Activated T-cell treated with anti-CD3 and anti-CD28 coated beads, Interleukin-2, amount 50 U/mL, for 48 hours (primary cell): Measurements from ENCODE around the gene COL6A6.
A peak's percentile ranks its signal among the peaks of the same experiment; 100 is the strongest.
"Not testable (repeated sequence)": the region's sequence is repeated elsewhere in the genome, so short reads cannot be mapped to it uniquely, and the experiment has no call there.

Experiments
- DNase-seq, 2 experiments: peaks; one replicate each; pipeline ENCODE4 v3.0.0-alpha.2; 2020

Gene COL6A6

GRCh38 chr3:130533247-130533646, 16.3 kb downstream of the COL6A6 start:
- DNase-seq = no peak

- no peak for DNase-seq
Measured at GRCh38 chr3:130537673-130538304, 20.8 kb downstream of the COL6A6 start.

DNA sequence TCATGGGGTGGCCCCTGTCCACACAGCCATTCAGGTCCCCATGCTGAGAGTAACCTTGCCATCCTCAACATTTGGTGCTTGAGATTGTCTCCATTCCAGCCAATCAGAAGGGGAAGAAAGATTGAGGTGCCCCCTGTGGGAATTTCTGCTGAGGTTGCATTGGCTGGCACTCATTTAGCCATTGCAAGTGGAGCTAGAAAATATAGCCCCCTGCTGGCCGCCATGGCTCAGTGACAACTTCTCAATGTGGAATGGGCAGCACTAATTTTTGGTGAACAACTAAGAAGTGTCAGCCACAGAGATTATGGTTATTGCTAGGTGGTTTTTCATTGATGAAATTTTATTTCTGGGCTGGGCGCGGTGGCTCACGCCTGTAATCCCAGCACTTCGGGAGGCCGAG, 22.0 kb downstream of the COL6A6 start:
- peak; percentile 56 to 58 for DNase-seq

- no peak for DNase-seq
Measured at GRCh38 chr3:130543322-130543721, 26.3 kb downstream of the COL6A6 start.

DNA sequence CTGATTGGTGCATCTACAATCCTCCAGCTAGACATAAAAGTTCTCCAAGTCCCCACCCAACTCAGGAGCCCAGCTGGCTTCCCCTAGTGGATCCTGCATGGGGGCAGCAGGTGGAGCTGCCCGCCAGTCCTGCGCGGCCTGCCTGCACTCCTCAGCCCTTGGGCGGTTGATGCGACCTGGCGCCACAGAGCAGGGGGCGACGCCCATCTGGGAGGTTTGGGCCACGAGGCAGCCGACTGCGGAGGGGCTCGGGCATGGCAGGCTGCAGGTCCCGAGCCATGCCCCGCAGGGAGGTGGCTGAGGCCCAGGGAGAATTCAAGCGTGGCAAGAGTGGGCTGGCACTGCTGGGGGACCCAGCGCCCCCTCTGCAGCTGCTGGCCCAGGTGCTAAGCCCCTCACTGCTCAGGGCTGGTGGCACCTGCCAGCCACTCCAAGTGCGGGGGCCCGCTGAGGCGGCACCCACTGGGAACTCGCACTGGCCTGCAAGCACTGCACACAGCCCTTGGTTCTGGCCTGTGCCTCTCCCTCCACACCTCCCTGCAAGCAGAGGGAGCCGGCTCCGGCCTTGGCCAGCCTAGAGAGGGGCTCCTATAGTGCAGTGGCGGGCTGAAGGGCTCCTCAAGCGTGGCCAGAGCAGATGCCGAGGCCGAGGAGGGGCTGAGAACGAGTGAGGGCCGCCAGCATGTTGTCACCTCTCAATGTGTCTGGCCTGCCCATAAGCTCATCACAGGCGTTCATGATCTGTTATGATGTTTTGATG, 30.1 kb downstream of the COL6A6 start:
- no peak for DNase-seq

DNA sequence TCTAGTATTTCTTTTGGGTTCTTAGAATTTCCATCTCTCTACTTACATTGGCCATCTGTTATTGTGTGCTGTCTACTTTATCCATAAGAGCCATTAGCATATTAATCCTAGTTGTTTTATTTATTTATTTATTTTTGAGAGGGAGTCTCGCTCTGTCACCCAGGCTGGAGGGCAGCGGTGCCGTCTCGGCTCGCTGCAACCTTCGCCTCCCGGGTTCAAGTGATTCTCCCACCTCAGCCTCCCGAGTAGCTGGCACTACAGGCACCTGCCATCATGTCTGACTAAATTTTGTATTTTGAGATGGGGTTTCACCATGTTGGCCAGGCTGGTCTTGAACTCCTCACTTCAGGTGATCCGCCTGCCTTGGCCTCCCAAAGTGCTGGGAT, 30.7 kb downstream of the COL6A6 start:
- not testable (repeated sequence) for DNase-seq

DNA sequence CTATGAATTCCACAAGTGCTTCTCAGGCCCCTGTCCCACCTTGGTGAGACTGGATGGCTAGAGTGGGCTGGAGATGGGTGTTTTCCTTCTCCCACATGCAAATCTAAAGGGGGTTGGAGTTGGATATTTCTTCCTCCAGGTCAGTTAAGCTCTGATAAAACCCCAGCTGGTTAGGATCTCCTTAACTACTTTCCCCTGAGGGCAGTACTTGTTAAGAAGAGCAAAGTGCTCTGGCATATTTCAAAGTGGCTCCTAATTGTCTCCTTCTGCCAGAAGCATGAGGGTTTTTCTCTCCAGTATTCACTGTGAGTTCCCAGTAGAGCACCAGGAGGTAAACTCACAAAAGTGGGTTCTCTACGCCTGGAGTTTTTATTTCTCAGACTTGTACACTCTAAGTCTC, 31.4 kb downstream of the COL6A6 start:
- no peak for DNase-seq

DNA sequence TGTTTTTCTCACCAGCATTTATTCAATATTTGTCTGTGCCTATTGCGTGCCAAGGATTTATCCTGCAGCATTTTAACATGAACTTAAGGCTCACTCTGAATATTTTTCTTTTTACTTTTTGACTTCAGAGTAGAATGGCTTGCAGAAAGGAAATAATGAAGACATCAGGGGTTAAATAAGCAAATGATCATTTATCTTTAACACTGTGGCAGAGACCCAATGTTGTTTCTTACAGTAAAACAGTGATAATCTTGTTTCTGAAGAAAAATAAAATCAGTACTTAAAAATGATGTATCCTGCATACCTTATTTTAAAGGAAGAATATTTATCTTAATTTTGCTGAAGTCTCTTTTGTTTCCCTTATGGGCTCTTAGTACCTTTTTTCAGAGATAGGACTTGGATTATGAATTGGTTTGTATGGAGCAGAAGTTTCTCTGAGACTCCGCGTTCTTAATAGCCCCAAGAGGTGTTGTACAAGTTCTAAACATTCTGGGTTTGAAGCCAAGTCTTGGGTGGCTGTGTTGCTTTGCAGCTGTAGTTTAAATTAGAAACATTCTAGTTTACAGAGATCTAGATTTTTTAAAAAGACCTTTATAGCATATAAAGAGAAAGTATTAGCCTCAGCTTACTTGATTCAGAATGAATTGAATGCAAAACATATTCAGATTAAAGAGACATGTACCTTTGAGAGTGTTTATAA, 40.5 kb downstream of the COL6A6 start:
- no peak for DNase-seq

- DNase-seq = no peak
Measured at GRCh38 chr3:130558366-130558765, 41.4 kb downstream of the COL6A6 start.

DNA sequence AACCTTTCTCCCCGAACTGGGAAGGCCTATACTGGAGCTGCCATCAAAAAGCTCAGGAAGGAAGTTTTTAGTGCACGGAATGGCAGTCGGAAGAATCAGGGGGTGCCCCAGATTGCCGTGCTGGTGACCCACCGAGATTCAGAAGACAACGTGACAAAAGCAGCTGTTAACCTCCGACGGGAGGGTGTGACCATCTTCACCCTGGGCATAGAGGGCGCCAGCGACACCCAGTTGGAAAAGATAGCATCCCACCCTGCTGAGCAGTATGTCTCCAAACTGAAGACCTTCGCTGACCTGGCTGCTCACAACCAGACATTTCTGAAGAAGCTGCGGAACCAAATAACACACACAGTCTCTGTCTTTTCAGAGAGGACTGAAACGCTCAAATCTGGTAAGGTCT, 48.2 kb downstream of the COL6A6 start:
- DNase-seq = no peak
